GM21390 (cell line): Measurements from ENCODE around the gene KDM5C.

Source experiments
- ATAC-seq: cut with Tn5 transposase; IDR thresholded peaks from one replicate; pipeline ENCODE4 v1.9.1; 2021; ENCODE audit not compliant: unreplicated experiment

The KDM5C gene

DNA sequence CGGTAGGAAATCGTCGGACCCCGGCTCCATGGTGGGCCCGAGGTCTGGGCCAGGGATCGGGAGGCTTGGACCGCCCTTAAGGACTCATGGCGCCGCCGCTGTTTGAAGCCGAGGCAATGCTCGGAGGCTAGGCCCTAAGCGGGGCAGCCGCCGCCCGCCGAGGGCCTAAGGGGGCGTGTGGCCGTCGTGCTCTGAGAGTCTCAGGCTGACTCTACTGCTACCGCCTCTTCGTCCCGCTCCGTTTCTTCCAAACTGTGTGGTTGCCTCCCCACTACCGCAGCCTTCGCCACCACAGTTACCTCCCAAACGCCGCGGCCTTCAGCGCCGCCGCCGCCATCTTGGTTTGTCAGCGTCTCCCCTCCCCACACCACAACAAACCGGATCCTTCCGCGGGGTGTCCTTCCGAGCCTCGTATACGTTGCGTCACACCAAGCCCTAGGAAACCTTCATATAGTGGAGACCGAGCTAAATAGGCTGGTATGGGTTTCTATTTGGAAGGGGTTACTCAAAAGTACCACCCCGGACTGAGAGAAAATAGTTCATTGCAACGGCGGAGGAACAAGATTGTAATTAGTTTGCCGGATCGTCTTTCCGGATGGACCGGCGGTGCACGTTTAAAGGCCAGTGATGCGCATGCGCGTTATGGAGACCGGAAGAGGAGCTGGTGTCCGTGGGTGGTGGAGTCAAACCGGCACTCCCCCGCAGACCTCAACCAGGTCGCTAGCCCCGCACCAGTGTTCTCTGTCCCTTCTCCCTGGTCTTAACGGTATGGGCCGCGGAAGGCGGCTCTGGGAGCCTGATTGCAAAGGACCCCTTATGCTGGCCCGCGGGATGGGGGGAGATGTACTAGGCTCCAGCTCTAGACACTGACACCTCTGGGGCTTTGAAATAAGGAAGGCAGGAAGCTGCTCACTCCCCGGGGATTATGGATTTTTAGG, at the start of gene KDM5C:
Gene KDM5C, minus strand, starts transcription at position 348 of the 938 bp plus-strand sequence. Its CDS starts 318 bp downstream, at position 30.
- ATAC-seq, result peak; percentile 80

DNA sequence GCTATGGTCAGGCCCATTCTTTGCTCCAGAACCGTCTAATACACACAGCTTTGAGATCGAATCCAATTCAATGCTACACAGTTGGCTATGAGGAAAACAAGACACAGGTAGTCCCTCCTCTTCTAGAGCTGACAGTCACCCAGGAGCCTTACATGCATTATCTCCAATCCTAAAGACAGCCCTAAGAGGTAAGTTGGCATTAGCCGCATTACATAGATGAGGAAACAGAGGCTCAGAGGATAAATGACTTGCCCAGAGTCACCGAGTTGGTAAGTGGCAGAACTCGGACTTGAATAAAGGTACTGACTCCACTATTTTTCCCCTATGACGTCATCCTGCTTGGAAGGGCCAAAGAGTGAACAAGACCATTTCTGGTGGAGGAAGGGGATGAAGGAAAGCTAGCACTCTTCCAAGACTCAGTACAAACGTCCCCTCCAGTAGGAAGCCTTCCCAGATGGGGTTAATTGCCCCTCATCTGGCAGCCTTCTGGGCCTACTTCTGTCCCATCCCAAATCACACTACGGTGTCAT, 47.9 kb upstream of the KDM5C start:
- ATAC-seq, result no peak

DNA sequence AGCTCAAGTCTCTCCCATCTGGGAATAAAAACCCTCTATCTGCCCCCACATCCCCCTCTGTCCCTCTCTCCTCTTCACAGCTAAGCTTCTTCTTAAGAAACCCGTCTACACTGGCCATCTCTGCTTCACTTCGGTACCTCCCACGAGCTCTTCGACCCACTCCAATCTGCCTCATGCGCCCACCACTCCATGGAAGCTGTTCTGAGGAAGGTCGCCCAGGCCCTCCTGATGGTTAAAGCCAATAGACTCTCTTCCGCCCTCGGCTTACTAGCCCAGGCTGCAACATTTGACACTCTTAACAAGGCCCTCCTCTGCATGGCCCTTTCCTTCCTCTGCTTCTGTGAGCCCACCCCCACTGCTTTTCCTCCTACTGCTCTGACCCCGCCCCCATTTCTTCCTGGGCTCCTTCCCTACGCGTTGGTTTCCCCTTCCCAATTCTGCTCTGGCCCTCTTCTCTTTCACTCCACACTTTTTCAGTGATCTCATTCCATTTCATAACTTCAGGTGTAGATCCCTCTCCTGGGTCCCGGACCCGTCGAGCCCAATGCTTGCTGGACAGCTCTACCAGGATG, 44.6 kb upstream of the KDM5C start:
- ATAC-seq, result no peak

DNA sequence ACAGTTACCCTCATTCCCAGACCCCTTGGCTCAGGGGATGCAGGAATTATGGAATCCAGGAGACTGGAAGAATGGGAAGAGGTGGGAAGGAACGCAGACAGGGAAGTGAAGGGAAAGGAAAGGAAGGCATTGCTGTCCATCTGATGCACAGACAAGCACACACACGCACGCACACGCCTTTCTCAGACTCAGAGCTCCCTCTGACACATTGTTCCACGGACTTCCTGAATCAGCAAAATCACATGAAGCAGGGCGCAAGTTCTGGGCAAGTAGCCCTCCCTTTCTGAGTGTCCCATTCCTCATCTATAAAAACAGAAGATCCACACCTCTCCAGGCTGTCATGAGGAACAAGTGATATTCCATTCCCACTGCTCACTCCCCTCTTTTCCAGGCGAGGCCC, 43.2 kb upstream of the KDM5C start:
- no peak for ATAC-seq

DNA sequence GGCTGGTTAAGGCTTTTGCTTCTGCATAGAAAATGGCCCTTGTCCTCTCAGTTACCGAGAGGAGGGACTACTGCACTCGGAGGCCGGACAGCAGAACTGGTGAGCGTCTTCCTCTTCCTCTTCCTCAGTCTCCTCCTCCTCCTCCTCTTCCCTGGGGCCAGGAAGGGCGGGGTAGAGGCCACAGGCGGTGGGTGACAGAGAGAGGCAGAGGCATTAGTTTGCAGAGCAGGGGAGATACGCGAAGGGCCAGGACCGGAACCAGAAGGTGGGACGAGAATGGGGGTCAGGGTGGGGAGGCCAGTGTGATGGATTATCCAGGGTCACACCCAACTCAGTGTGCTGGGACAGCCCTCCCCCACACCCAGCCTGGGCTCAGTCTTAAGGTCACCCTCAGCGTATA, 41.9 kb upstream of the KDM5C start:
- no peak for ATAC-seq

DNA sequence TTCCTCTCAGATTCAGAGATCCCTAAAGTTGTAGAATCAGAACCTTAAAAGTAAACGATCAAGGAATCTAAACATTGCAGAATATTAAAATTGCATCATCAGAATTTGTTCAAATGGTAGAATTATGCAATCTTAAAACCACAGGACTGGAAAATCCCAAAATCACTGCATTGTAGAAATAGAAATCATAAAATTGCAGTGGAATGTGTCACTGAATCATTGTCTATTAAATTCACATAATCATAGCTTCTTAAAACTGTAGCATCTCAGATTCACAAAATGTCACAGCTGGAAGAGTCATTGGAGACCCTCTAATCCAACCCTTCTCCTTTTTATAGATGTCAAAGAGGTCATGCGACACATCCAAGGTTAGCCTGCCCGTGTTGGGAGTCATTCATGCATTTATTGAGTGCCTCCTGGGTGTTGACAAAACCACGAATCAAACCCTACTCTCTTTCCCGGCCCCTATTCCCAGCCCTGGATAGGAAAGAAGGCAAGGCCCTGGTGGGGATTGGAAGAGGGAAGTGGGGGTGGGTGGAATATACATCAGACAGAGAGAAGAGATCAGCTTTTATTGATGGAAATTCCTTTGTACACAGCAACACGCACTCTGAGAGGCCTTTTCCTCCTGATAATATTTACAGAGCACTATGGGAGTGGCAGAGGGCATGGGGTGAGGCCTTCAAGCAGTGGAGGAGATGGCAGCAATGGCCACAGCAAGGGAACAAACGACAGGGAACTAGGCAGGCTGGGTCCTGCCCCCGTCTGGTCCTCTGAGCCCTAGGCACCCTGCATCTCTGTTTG, 41.0 kb upstream of the KDM5C start:
- ATAC-seq, result no peak

DNA sequence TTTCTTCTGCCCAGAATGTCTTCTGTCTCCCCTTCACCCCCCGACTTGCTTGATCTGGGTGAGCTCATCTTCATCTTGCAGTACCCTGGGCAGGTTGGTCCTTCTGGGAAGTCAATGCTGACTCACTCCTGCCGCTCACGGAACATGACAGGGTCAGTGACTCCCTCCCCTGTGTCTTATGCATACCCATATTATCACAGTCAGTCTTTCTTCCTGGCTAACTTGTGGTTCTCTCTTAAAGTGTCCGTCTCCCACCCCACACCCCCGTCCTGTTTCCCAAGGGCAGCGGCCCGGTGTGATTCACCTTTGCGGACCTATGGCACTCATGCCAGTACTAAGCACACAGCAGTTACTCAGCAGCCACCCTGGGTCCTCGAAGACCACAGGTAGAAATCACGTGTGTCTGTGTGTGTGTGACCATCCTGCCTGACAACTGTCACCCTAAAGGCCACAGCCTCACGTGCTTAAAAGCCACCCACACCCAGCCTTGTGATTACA, 38.6 kb upstream of the KDM5C start:
- no peak for ATAC-seq

DNA sequence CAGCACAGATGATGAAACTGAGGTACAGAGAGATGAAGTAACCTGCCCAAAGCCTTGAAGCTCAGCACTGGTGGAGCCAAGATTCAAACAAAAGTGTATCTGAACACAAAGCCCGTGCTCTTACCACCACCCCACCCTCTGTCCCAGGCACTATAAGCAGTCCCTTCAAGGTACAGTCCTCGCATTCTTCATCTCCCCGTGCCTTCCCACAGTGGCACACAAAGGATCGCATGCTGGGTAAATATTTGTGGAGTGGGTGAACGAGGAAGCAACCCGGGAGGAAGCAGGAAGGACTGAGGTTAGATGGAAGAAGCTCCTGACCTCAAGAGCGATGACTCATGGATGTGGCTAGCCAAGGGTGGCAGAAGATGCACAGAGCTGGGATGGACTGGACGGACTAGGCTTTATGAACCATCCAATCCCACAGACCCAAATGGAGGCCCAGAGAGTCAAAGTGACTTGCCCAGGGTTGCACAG, 37.9 kb upstream of the KDM5C start:
- ATAC-seq, result no peak

DNA sequence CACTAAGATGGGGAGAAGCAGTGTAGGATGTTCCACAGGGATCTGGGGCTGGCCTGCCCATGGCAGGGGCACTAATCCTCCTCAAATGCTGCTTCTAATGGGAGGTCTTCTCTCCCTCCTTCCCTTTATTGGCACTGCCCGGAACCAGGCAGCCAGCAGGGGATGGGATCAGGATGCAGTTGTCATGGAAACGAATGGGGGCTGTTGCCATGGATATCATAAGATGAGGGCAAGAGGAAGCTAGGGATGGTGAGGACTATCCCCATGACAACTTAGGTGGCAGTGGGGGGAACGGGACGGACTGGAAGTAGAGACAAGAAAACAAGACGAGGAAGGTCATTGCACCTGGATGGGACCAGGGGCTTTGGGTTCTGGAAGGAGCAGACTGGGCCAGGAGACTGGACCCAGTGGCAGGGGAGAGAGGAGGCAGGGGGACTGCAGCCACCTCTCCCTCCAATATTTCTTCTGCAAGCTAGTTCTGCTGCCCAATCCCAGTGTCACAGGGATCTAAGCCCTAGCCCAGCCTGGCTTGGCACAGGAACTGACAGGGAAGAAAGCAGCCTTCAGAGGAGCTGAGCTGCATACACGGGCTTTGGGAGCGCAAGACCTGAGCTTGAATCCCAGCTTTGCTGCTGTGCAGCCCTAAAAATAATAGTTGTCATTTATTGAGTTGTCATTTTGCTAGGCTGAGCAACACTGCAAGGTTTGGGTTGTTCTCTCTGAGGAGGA, 37.3 kb upstream of the KDM5C start:
- no peak for ATAC-seq

DNA sequence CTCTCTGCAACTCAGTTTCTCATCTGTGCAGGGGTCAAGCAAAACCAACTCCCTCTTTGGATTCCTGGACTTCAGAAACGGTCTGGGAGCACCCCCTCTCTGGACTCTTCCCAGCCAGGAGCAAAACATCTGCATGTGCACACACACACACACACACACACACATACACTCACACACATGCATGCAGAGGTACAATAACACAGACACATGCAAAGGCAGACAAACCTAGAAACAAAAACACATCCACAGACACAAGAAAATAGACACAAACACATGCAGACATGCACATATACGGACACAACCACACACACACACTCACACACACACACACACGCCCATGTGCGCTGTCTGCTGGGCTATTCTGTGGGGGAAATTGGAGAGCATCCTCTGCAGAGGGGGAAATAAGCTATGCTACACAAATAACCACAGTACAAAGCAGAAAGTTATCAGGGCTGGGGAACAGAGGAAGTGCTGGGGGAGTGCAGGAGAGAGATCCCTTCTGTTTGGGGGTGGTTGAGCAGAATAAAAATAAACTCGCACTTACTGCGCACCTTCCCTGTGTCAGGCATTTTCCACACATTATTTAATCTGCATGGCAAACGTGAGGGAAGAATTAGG, 36.5 kb upstream of the KDM5C start:
- ATAC-seq, result no peak

DNA sequence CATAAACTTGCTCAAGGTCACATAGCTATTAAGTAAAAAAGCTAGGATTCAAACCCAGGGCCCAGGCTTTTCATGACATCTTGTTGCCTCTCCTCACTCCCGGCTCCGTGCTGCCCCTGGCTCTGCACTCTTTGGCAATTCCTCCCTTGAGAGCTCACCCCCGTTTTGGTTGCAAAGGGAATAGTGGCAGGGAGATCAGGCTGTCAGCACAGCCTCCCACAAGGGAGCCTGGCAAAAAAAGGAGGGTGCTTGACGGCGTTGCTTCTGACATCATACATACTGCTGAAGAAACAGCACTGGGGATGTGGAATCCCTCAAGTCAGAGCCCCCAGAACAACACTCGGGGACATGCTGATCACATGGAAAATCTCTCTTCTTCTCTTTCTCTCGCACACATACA, 35.8 kb upstream of the KDM5C start:
- ATAC-seq, result no peak

DNA sequence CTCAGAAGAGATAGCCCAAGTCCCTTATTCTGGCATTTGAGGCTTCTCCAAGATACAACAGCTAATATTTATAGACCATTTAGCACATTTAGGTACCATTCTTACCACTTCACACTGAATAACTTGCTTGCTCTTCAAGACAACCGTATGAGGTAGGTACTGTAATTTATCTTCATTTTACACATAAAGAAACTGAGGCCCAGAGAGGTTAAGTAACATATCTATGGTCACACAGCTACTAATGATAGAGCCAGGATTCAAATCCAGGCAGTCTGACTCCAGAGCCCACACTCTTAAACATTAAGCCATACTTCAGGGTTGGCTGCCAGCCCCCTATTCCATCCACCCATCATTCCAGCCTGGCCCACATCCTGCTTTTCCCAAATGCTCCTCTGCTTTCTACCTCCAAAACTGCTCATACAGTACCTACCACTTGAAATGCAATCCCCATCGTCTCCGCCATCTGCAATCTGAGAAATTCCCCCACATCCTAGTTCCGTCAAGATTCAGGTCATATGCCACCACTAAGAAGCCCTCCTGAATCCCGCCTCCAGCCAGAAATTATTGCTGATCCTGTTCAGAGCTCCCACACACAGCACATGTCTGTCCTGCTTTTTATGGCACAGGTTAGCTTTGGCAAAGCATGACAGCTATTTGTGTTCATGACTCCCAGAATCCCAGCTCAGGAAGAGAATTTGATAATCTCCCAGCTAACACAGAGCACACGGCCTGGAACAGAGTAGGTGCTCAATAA, 32.8 kb upstream of the KDM5C start:
- ATAC-seq, result no peak

DNA sequence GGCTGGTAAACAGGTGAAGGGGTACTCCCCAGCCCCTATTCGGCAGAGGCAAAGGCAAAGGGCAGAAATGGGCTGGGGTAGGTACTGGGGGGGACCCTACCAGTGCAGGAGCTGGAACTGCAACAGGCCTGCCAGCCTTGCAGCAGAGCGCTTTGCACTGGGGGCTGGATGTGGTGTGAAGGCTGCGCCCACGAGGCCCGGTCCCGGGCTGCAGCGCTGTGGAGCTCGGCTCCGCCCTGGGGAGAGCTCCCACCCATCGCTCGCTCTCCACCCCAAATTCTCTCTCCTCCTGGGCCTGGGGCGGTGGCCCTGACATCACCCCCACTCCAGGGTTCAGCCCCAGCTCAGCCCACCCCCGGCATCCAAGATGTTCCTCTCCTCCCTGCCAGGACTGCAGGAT, 32.2 kb upstream of the KDM5C start:
- no peak for ATAC-seq

DNA sequence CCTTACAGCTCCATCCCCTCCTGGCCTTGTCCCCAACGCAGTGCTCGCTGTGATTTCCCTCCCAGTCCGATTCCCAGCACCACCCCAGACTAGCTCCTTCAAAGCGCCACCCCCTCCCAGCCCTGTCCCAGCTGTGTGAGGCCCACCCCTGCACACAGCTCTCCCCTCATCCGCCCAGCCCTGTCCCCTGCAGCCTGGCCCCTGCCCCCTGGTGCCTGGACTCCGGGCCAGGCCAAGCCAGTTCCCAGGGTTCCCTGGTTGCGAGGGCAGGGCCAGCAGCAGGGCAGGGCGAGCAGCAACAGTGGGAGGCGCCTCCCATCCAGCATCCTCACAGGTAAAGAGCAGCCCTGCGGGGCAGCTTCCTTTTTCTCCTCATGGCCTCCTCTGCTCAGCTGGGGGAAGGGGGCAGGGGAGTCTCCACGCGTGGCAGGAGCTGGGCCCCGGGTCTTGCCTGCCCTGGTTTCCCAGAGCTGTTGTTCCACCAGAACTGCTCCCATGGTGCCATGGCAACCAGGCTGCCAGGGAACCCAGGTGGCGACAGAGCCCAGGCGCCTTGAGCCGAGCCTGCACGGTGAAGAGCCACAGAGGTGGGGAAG, 31.5 kb upstream of the KDM5C start:
- ATAC-seq, result no peak

DNA sequence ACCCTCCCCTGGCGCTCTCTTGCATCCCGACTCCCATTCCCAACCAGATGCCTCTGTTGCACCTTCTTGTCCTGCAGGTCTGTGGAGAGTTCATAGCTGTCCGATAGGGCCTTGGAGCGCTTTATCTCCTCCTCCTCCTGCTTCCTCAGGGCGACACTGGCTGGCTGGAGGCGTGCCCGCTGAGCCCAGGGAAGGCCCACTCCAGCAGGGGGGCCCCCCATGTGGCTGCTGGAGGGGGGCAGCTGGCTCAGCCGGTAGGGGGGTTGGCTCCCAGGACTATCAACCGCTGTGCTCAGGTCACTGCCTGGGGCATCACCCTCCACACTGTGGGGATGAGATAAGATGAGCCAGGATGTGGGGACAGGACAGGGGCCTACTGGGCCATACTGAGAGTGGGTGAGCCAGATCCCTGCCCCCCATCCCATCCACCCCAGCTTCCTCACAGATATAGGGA, 30.8 kb upstream of the KDM5C start:
- no peak for ATAC-seq

DNA sequence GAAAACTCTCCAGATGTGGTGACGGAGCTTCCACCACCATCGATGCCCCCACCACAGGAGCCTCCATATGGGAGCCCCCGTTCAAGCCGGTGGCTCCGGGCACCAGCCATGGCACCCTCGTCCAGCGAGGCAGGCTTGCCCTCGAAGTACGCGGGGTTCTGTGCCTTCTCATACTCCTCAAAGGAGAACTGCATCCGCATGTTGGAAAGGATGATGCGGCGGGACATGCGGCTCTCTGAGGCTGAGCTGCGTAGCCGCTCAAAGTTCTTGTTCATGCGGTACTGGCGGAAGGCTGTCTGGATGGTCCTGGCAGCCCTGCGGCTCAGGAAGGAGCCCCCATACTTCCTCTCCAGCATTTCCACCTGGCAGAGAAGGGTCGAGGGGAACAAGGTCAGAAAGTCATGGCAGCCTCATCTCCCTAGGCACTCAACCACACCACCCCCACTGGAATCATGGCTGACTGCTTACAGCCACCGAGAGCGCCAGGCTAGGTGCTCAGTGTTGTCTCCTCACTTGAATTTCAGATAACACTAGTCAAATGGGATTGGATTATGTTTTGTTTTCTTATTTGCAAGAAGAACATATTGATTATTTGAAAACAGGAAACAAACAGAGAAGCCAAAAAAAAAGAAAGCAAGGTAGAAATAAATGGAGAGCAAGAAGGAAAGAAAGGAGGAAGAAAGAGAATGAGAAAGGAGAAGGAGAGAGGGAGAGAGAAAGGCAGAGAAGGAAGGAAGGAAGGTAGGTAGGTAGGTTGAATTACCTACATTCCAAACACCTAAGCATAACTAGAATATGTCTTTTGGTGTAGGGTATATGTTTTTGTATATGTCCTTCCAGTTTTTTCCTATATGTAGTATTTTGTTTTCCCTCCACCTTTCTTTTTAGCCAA, 29.8 kb upstream of the KDM5C start:
- no peak for ATAC-seq

DNA sequence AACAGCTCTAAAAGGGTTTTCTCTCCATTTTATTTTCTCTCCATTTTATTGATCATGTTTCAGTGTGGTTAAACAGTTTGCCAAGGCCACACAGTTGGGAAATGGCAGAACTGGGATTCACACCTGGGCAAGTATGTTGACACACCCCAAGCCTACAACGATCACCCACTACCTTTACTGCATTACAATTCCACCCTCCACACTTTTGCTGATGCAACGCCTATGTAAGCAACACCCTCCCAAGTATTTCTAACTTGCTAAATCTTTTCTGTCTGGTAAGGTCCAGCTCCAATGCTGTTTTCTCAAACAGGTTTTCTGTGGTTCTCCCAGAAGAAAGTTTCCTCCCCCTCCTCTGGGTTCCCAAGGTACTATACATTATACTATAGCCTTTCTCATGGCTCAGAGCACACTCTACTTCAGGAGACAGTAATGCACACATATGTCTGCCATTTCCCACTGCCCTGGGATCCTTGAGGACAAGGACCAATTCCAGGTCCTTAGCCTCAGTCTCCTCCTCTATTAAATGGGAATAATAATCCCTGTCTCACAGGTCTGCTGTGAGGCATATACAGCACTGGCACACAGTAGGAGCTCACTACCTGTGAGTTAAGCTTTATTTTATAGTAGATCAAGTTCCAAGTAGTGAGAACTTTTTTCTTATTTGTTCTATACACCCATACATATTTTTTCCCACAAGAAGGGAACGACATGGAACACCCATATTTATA, 28.4 kb upstream of the KDM5C start:
- ATAC-seq, result no peak
